Measurements from ENCODE around the gene OSGEP. TPM values are rescaled to one million over a fixed set of nuclear protein-coding genes. Genes with fewer than 3 reads are reported as not detected.
A peak's percentile ranks its signal among the peaks of the same experiment; 100 is the strongest.

Gene OSGEP
- total RNA-seq, 2 experiments from 2014 or later: 39.5 to 40.7 TPM

GRCh38 chr14:20436363-20436755, 18.3 kb downstream of the OSGEP start:
- no peak overlapping the region for H3K4me3 Mint-ChIP-seq
- TF ChIP-seq CTCF (IDR thresholded peaks at IDR 0.05): no peak
- peaks cover 14% of the 10 kb centered on the region for H3K4me1 Mint-ChIP-seq (ENCODE audit: low read depth)
- no peak for DNase-seq
- no peak for ATAC-seq
- intact Hi-C loops (cut with micrococcal nuclease): no loop called here
- no peaks in the 10 kb centered on the region for H3K9me3 Mint-ChIP-seq
- no peak overlapping the region for H3K27ac Mint-ChIP-seq
- POLR2A ChIA-PET: interaction anchor here (0.9 to 3.8 kb wide), 4 partner anchors 12 to 93 kb away, joined by 3 to 12 read pairs (median 6); partner anchors contain the start of genes APEX1, OSGEP and PARP2
- CTCF ChIA-PET: no interaction called here
- no peaks in the 10 kb centered on the region for H3K27me3 Mint-ChIP-seq
- no peaks in the 10 kb centered on the region for H3K36me3 Mint-ChIP-seq (ENCODE audit: low read depth)

GRCh38 chr14:20435582-20436362, 18.8 kb downstream of the OSGEP start, which contains the start of gene KLHL33:
TSS of gene KLHL33 (minus strand) at chr14:20436166. CDS start at chr14:20435811, 355 bp downstream.
- Mint-ChIP-seq H3K36me3 (ENCODE audit: low read depth) (no peaks in the 10 kb centered on the region), H3K4me1 (ENCODE audit: low read depth) (peaks cover 10% of the 10 kb centered on the region), H3K27ac (no peak within 1 kb of the TSS), H3K4me3 (no peak within 1 kb of the TSS), H3K9me3 (no peaks in the 10 kb centered on the region), H3K27me3 (no peaks in the 10 kb centered on the region)
- DNase-seq (no peak), ATAC-seq (no peak)
- POLR2A ChIA-PET: interaction anchor here (0.9 to 3.8 kb wide), 3 partner anchors 12 to 92 kb away, joined by 5 to 12 read pairs (median 7); partner anchors contain the start of gene PARP2
- intact Hi-C loops (cut with micrococcal nuclease): no loop called here
- TF ChIP-seq CTCF (IDR thresholded peaks at IDR 0.05): no peak
- CTCF ChIA-PET: no interaction called here

- DNase-seq (no peak), ATAC-seq (no peak)
- H3K4me3 Mint-ChIP-seq: no peak overlapping the region
- H3K36me3 Mint-ChIP-seq (ENCODE audit: low read depth): no peaks in the 10 kb centered on the region
- peaks cover 3% of the 10 kb centered on the region for H3K4me1 Mint-ChIP-seq (ENCODE audit: low read depth)
- intact Hi-C loops (cut with micrococcal nuclease): no loop called here
- no peak overlapping the region for H3K27ac Mint-ChIP-seq
- ChIA-PET POLR2A (interaction anchor here (1.8 to 3.8 kb wide), 2 partner anchors 13 to 35 kb away, joined by 7 to 12 read pairs; no protein-coding TSS in a partner anchor), CTCF (interaction anchor here (0.6 kb wide), 1 partner anchor 19 kb away, joined by 3 read pairs; no protein-coding TSS in a partner anchor)
- TF ChIP-seq CTCF (IDR thresholded peaks at IDR 0.05): no peak
- no peaks in the 10 kb centered on the region for H3K9me3 Mint-ChIP-seq
- H3K27me3 Mint-ChIP-seq: no peaks in the 10 kb centered on the region
Measured at GRCh38 chr14:20434701-20435581, 19.7 kb downstream of the OSGEP start.

GRCh38 chr14:20429801-20430669, 24.6 kb downstream of the OSGEP start:
- Mint-ChIP-seq H3K36me3 (ENCODE audit: low read depth) (no peaks in the 10 kb centered on the region), H3K27ac (peak overlapping the region; percentile 82), H3K4me3 (peak overlapping the region; percentile 63), H3K4me1 (ENCODE audit: low read depth) (peaks cover 40% of the 10 kb centered on the region), H3K27me3 (no peaks in the 10 kb centered on the region), H3K9me3 (no peaks in the 10 kb centered on the region)
- ATAC-seq (peak; percentile 65), DNase-seq (peak; percentile 43)
- ChIA-PET POLR2A (interaction anchor here (0.6 to 3.0 kb wide), 10 partner anchors 11 to 791 kb away, joined by 3 to 23 read pairs (median 4); partner anchors contain the start of genes APEX1, OSGEP, PARP2 and PNP), CTCF (interaction anchor here (1.4 to 3.5 kb wide), 4 partner anchors 13 to 181 kb away, joined by 3 to 19 read pairs (median 4); partner anchors contain the start of genes APEX1 and OSGEP)
- no peak for TF ChIP-seq CTCF (IDR thresholded peaks at IDR 0.05)
- intact Hi-C loops (cut with micrococcal nuclease): no loop called here

Measured in activated CD8-positive, alpha-beta T cell treated with anti-CD3 and anti-CD28 coated beads for 36 hours (primary cell).